K562 (cell line): ENCODE results near the gene BST1. TPM values are rescaled to one million over a fixed set of nuclear protein-coding genes. Genes with fewer than 3 reads are reported as not detected.

ENCODE experiments used
- BACH1 ChIP-seq: fragments of 200-800 bp; sonication (Bioruptor generic); IDR thresholded peaks from 2 replicates; pipeline ENCODE4 v1.6.1; 2016; ENCODE audit warnings: missing genetic modification characterization, missing compliant biosample characterization
- HDGF ChIP-seq: fragments of 450-650 bp; IDR thresholded peaks from 2 replicates; pipeline ENCODE4 v1.6.1; 2016
- KAT8 ChIP-seq: fragments of 450-650 bp; IDR thresholded peaks from 2 replicates; pipeline ENCODE4 v1.6.1; 2016; ENCODE audit warnings: low read depth, mild to moderate bottlenecking
- MECOM ChIP-seq: fragments of 250-450 bp; sonication (Bioruptor Pico); IDR thresholded peaks from 2 replicates; pipeline ENCODE4 v1.8.0; 2022; ENCODE audit warnings: inconsistent platforms
- MNT ChIP-seq, 2 experiments: fragments of 450-650 bp; conservative IDR thresholded peaks; 2 replicates each; pipeline ENCODE4 v1.6.1; 2017; ENCODE audit warnings: mild to moderate bottlenecking in 2 of 2, moderate library complexity in 2 of 2
- NR2C2 ChIP-seq, 2 experiments: fragments of 200-800 bp in 1 of 2; sonication (Bioruptor generic) in 1 of 2; sonication (generic) in 1 of 2; formaldehyde crosslinking in 1 of 2; IDR thresholded peaks; 2 replicates each; pipeline versions ENCODE4 v1.6.1 to v1.8.0; 2016 to 2022; ENCODE audit warnings: mild to moderate bottlenecking in 1 of 2, missing compliant biosample characterization in 1 of 2, missing genetic modification characterization in 1 of 2, missing genetic modification reagents in 1 of 2
- RAD51 ChIP-seq: fragments of 450-650 bp; IDR thresholded peaks from 2 replicates; pipeline ENCODE4 v1.7.1; 2016; ENCODE audit warnings: low read depth, mild to moderate bottlenecking, borderline replicate concordance
- USF2 ChIP-seq: sonication (generic); formaldehyde crosslinking; IDR thresholded peaks from 2 replicates; pipeline ENCODE4 v1.5.0; 2020; ENCODE audit warnings: missing genetic modification reagents
- YY1 ChIP-seq, 3 experiments: IDR thresholded peaks; 2 replicates each; pipeline ENCODE4 v1.6.1; 2011; ENCODE audit warnings: low read length in 2 of 3, mild to moderate bottlenecking in 2 of 3, moderate library complexity in 2 of 3, borderline replicate concordance in 1 of 3, control low read depth in 1 of 3, low read depth in 1 of 3; ENCODE audit not compliant: insufficient read depth in 3 of 3, insufficient replicate concordance in 2 of 3, control insufficient read depth in 1 of 3, insufficient read length in 1 of 3; ENCODE audit errors: extremely low read depth in 1 of 3
- ZNF318 ChIP-seq, 2 experiments: fragments of 450-650 bp; IDR thresholded peaks; 2 replicates each; pipeline ENCODE4 v1.6.1; 2016; ENCODE audit warnings: mild to moderate bottlenecking in 2 of 2, borderline replicate concordance in 1 of 2, low read depth in 1 of 2, moderate library complexity in 1 of 2
- ZNF77 ChIP-seq: fragments of 250-450 bp; sonication (Bioruptor Pico); IDR thresholded peaks from 2 replicates; pipeline ENCODE4 v1.5.0; 2020
- polyA plus RNA-seq, 8 experiments: library from polyadenylated mRNA; depleted of rRNA in 4 of 8; stranded (reverse) in 5 of 8; unstranded in 3 of 8; fragments of >200 nt; fragmentation: Nextera tagmentation in 2 of 8; fragmentation: Illumina TruSeq in 1 of 8; extraction: Ambion mirVana in 2 of 8; extraction: Trizol in 1 of 8; gene quantifications; 2 replicates each; pipeline versions ENCODE4 v1.2.1 to v1.2.3, GENCODE V29; 2011 to 2014; ENCODE audit warnings: inconsistent platforms in 1 of 8, missing spikeins in 1 of 8
- total RNA-seq, 7 experiments: library from RNA; depleted of rRNA in 6 of 7; stranded (reverse); fragments of >200 nt in 6 of 7; fragmentation: Illumina TruSeq in 2 of 7; extraction: Trizol in 2 of 7; gene quantifications; 2 replicates each; pipeline versions ENCODE4 v1.2.1 to v1.2.3, GENCODE V29; 2011 to 2021; ENCODE audit warnings: low replicate concordance in 1 of 7

Gene BST1
- total and polyA plus RNA-seq, 9 of the 15 experiments (the other 6 are each of a cell fraction or from before 2014, with no cell fraction given), result 0.04 to 0.38 (median 0.07) TPM; not detected in 6

GRCh38 chr4:15714646-15715435, 12.0 kb downstream of the BST1 start (continued):
- TF ChIP-seq ZNF318 (IDR thresholded peaks at IDR 0.05; ENCODE audit: borderline replicate concordance in 1 of 2, low read depth in 1 of 2), result no peak
- peak; percentile 65; the same call in 1 of the 2 replicates for TF ChIP-seq RAD51
- no peak for TF ChIP-seq YY1 (IDR thresholded peaks at IDR 0.05; ENCODE audit: borderline replicate concordance in 1 of 3, control insufficient read depth in 1 of 3, extremely low read depth in 1 of 3, insufficient read depth in 3 of 3, insufficient read length in 1 of 3, insufficient replicate concordance in 2 of 3, low read depth in 1 of 3, low read length in 2 of 3)
- TF ChIP-seq BACH1 (tag), result no peak
- TF ChIP-seq MECOM (CRISPR knock-in tag), result no peak
- no peak for TF ChIP-seq NR2C2 (CRISPR knock-in tag; IDR thresholded peaks at IDR 0.05)
- no peak for TF ChIP-seq NR2C2 (tag; IDR thresholded peaks at IDR 0.05)
- no peak for TF ChIP-seq HDGF
- no peak for TF ChIP-seq ZNF77
- no peak for TF ChIP-seq MNT (conservative IDR thresholded peaks at IDR 0.05)
- TF ChIP-seq KAT8, result no peak
- TF ChIP-seq USF2, result peak; percentile 39
